K562 (cell line): ENCODE measurements around the gene SIRPG.

Source experiments
- TF ChIP-seq, protein P1 (sequence below), 3 experiments: IDR thresholded peaks in 2 of 3; conservative IDR thresholded peaks in 1 of 3; 2 replicates each; pipeline ENCODE4 v1.5.1; 2011 to 2012; ENCODE audit warnings: low read length in 3 of 3, mild to moderate bottlenecking in 3 of 3, control low read depth in 2 of 3, improper control_type of control experiment in 1 of 3, inconsistent platforms in 1 of 3, low read depth in 1 of 3, mixed read lengths in 1 of 3, moderate library complexity in 1 of 3; ENCODE audit not compliant: insufficient read depth in 2 of 3
- TF ChIP-seq, protein P2 (sequence below): fragments of 250-450 bp; sonication (Bioruptor Pico); IDR thresholded peaks from 2 replicates; pipeline ENCODE4 v1.8.0; 2021; ENCODE audit warnings: mild to moderate bottlenecking, moderate library complexity

DNA sequence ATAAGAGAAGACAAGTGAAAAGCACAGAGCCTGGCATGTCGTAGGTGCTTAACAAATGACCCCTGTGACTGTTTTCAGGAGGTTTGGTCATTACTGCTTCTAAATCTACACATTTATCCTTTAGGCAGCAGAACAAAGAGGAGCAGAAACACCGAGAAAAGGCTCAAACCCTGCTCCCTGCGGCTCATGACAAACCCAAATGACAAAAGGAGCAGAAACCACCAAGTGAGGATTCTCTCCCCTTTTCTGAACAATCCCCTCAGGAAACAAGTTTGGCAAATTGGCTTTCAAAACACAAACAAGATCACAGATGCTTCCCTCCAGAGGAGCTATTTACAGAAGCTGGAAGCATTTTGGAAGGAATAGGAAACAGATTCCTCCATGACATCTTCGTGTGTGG is 15.8 kb upstream of the SIRPG start:
- TF ChIP-seq, protein P1, sequence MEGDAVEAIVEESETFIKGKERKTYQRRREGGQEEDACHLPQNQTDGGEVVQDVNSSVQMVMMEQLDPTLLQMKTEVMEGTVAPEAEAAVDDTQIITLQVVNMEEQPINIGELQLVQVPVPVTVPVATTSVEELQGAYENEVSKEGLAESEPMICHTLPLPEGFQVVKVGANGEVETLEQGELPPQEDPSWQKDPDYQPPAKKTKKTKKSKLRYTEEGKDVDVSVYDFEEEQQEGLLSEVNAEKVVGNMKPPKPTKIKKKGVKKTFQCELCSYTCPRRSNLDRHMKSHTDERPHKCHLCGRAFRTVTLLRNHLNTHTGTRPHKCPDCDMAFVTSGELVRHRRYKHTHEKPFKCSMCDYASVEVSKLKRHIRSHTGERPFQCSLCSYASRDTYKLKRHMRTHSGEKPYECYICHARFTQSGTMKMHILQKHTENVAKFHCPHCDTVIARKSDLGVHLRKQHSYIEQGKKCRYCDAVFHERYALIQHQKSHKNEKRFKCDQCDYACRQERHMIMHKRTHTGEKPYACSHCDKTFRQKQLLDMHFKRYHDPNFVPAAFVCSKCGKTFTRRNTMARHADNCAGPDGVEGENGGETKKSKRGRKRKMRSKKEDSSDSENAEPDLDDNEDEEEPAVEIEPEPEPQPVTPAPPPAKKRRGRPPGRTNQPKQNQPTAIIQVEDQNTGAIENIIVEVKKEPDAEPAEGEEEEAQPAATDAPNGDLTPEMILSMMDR (IDR thresholded peaks at IDR 0.05 in 2 of 3, conservative IDR thresholded peaks at IDR 0.05 in 1 of 3; ENCODE audit: insufficient read depth in 2 of 3, low read depth in 1 of 3, low read length in 3 of 3), result no peak
- TF ChIP-seq, protein P2, sequence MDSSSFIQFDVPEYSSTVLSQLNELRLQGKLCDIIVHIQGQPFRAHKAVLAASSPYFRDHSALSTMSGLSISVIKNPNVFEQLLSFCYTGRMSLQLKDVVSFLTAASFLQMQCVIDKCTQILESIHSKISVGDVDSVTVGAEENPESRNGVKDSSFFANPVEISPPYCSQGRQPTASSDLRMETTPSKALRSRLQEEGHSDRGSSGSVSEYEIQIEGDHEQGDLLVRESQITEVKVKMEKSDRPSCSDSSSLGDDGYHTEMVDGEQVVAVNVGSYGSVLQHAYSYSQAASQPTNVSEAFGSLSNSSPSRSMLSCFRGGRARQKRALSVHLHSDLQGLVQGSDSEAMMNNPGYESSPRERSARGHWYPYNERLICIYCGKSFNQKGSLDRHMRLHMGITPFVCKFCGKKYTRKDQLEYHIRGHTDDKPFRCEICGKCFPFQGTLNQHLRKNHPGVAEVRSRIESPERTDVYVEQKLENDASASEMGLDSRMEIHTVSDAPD (CRISPR knock-in tag), result no peak
